Measurements from ENCODE around the gene TXLNB.

TXLNB gene

GRCh38 chr6:139325686-139326085 lies 33.9 kb upstream of the TXLNB start:
- no peak overlapping the region for H3K4me3 ChIP-seq (ENCODE audit: low read length)
- DNase-seq (ENCODE audit: low read depth), result no peak
- no peak for TF ChIP-seq CTCF (conservative IDR thresholded peaks at IDR 0.05; ENCODE audit: low read length)

GRCh38 chr6:139325125-139325524 lies 33.3 kb upstream of the TXLNB start:
- H3K4me3 ChIP-seq (ENCODE audit: low read length), result no peak overlapping the region
- TF ChIP-seq CTCF (conservative IDR thresholded peaks at IDR 0.05; ENCODE audit: low read length), result no peak
- DNase-seq (ENCODE audit: low read depth), result no peak

- no peak overlapping the region for H3K4me3 ChIP-seq (ENCODE audit: low read length)
- TF ChIP-seq CTCF (conservative IDR thresholded peaks at IDR 0.05; ENCODE audit: low read length), result no peak
Measured at GRCh38 chr6:139324301-139324555, 32.4 kb upstream of the TXLNB start.

GRCh38 chr6:139323511-139324300 lies 31.9 kb upstream of the TXLNB start:
- no peak overlapping the region for H3K4me3 ChIP-seq (ENCODE audit: low read length)
- no peak for TF ChIP-seq CTCF (conservative IDR thresholded peaks at IDR 0.05; ENCODE audit: low read length)
- DNase-seq (ENCODE audit: low read depth), result peak; percentile 59

More at GRCh38 chr6:139324301-139324555, 32.4 kb upstream of the TXLNB start:
- no peak for DNase-seq (ENCODE audit: low read depth)

GRCh38 chr6:139320081-139320480 lies 28.3 kb upstream of the TXLNB start:
- no peak overlapping the region for H3K4me3 ChIP-seq (ENCODE audit: low read length)
- DNase-seq (ENCODE audit: low read depth), result no peak
- no peak for TF ChIP-seq CTCF (conservative IDR thresholded peaks at IDR 0.05; ENCODE audit: low read length)

GRCh38 chr6:139316622-139317317 lies 25.0 kb upstream of the TXLNB start:
- TF ChIP-seq CTCF (conservative IDR thresholded peaks at IDR 0.05; ENCODE audit: low read length), result no peak
- H3K4me3 ChIP-seq (ENCODE audit: low read length), result no peak overlapping the region
- DNase-seq (ENCODE audit: low read depth), result no peak

Data from AG10803 (cell line).